Measurements from ENCODE around the gene TLX2. TPM values are rescaled to one million over a fixed set of nuclear protein-coding genes. Genes with fewer than 3 reads are reported as not detected.

TLX2 gene
- polyA plus RNA-seq, 1 donor: not detected

DNA sequence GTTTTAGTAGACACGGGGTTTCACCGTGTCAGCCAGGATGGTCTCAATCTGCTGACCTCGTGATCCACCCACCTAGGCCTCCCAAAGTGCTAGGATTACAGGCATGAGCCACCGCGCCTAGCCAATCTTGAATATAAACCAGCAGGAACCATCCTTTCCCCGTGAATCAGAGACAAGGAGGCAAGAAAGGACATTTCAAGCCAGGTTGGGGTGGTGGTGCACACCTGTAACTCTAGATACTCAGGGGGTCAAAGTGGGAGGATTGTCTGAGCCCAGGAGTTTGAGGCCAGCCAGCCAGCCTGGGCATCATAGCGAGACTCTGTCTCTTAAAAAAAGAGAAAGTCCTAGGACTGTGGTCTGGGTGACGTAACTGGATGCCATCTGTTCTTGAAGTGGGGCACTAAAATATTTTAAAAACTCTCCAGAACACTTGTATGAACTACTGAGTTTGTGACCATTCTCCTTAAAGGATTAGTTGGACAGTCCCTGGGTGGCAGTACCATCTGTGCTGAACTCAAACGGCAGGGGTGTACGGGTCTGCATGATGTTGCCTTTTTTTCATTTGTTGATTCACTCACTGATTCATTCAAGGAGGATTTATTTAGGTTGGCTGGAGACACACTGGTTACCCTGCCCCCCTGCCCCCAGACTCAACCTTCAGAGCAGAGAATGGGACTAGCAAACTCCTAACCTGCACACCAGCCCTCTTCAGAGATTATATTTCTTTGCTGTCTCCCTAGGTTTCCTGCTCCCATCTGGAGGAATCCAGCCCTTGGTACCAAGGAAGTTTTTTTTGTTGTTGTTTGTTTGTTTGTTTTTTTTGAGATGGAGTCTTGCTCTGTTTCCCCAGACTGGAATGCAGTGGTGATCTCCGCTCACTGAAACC lies 2.9 kb upstream of the TLX2 start:
- DNase-seq (ENCODE audit: low read depth): no peak

DNA sequence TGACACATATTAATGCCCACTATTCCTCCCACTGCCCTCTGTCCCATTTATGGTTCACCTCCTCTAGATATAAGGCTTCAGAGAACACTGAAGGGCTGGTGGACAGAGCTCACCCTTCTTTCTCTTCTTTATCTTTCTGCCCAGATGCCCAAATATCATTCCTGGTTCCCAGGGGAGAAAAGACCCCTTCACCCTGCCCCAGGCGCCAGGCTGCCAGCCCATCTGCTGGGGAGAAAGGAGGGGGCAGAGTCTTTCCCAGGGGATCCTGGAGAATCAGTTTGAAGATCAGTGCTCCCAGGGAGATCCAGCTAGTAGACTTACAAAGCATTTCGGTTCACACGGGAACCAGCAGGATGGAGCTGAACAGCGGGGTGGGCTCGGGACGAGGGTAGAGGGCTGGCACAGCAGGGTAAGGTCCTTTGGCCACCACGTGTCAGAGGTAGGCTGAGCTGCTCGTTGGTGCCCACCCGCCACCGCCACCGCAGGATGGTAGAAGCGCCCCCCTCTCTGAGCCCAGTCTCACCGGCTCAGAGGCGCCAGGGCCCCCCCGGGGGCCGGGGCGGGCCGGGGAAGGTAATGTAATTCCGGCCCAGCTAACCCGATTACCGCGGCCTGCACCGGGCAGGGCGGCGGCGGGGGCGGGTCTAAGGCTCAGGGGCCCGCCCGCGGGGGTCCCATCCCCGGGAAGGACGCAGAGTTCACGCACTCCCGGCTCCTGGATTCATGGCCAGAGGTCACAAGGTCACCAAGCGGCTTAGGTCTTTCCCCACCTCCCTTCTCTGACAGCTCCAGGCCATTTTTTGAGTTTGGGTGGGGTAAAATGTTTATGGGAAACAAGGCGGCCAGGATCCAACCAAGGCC lies 1.3 kb upstream of the TLX2 start:
- no peak for DNase-seq (ENCODE audit: low read depth)

DNA sequence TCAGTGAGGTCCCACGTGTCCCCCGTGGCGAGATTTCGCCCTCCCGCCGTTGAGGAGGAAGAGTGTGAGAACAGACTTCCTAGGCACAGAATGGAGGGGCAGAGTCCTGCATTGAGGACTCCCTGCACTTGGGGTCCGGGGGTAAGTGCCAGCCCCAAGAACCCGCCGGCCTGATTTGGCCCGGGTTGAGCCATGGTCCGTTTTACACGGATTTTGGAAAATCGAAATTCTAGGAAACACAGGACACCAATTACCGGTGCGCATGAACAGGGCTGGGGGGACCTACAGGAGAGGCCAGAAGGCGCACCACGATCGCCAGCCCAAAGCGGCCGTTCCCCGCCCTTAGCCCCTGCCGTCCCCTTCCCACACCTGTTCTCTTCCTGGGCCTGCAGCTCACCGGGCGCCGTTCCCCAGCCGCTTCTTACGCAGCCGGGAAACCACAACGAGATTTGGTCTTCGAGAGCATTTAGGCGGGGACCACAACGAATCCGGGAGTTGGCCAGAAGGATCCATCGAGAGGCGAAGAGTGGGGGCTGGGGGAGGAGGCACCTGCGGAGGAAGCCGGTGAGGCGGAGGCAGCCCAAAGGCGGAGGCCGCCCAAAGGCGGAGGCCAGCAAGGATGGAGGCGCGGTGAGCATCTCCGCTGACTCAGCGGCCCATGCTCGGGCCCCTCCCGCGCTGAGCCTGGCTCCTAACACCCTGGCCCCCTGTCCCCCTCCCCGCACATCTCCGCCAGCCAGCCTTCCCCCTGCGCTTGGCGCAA lies 464 bp upstream of the TLX2 start:
- DNase-seq (ENCODE audit: low read depth): no peak

DNA sequence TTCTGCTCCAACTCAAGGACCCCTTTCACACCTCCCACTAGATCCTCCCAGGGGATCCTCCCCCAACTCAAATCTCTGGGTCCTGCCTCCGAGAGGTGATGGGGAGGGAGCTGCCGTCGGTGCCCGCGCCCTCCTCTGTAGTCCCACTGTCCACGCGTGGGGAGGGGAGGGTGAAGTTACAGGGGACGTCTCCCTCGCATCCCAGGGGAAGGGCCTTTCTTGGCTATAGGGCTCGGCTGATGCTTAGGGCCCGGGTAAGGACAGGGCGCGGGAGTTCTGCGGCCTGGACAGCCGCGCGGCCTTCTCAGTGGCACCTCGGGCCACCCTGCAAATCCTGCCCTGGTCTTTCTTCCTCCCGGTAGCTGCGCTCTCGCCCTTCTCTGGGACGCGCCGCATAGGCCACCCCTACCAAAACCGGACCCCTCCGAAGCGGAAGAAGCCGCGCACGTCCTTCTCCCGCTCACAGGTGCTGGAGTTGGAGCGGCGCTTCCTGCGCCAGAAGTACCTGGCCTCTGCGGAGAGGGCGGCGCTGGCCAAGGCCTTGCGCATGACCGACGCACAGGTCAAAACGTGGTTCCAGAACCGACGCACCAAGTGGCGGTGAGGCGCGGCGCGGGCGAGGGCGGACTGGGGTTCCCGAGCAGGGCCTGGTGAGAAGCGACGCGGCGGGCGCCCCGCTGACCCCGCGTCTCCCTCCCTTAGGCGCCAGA lies 1.2 kb downstream of the TLX2 start:
- DNase-seq (ENCODE audit: low read depth): no peak

DNA sequence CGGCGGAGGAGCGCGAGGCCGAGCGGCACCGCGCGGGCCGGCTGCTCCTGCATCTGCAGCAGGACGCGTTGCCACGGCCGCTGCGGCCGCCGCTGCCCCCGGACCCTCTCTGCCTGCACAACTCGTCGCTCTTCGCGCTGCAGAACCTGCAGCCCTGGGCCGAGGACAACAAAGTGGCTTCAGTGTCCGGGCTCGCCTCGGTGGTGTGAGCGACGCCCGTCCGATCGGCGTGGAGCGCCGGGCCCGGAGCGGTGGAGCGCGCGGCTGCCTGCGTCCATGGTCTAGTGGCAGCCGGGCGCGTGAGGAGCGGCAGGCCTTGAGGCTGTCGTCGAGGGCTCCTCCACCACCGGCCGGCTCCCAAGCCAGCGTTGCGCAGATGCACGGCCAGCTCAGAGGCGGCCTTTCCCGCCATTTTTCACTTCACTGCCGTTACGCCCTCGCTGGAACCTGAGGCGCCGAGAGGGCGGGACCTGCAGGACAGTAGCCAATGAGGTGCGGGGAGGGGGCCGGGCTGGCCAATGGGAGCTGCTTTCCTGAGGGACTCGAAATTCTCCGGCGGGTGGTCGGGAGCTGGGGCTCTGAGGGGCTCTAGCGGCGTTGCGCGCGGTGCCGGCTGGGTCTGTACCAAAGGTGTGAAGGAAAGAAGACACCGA lies 1.9 kb downstream of the TLX2 start:
- no peak for DNase-seq (ENCODE audit: low read depth)

DNA sequence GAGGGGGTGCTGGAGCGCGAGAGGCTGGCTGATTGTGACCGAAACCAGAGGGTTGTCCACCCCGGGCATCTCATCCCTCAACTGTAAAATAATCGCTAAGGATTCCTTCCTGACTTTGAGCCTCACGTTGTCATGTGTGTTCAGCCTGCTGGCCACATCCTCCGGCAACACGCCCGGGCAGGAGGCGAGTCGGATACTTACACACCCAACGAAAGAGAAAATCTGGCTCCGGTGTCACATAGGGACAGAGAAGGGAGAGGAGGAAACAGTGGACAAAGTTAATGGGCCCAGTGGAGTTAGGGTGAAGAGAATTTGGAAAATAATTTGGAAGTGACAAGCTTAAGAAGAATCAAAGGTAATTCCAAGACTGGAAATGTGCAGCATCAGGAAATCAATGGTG lies 2.4 kb downstream of the TLX2 start:
- no peak for DNase-seq (ENCODE audit: low read depth)

DNA sequence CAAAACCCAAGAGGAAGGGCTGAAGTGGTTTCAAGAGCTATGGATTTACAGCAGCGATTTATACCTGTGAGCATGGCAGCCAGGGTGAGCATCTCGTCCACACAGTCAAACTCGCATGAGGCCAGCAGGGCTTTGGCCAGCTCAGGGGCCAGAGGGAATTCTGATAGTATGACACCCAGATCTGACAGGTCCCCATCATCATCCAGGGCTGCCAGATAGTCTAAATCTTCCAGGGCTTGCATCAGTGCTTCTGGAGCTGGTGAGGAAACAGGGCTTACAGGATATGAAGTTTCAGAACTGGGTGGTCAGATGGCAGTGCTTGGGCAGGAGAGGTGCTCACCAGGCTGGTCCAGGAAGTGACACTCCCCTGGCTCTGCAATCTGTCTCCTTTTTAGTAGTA lies 8.3 kb downstream of the TLX2 start:
- no peak for DNase-seq (ENCODE audit: low read depth)

DNA sequence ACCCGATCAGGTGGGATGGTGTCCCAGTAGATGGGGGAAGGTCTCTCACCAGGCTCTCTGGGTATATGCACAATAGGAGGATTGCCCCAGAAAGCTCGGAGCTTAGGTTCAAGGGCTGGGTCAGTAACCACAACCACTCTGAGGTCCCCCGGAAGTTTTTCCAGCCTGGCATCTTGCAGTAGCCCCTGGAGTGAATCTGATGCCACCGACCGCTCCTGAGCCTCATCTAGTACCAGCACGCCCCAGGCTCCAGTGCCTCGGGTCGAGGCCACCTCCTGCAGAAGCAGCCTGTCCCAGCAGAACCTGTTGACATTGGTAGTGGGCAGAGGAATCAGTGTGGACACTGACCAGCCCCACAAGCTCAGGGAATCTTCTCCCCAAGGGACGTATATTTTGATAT lies 9.8 kb downstream of the TLX2 start:
- no peak for DNase-seq (ENCODE audit: low read depth)

DNA sequence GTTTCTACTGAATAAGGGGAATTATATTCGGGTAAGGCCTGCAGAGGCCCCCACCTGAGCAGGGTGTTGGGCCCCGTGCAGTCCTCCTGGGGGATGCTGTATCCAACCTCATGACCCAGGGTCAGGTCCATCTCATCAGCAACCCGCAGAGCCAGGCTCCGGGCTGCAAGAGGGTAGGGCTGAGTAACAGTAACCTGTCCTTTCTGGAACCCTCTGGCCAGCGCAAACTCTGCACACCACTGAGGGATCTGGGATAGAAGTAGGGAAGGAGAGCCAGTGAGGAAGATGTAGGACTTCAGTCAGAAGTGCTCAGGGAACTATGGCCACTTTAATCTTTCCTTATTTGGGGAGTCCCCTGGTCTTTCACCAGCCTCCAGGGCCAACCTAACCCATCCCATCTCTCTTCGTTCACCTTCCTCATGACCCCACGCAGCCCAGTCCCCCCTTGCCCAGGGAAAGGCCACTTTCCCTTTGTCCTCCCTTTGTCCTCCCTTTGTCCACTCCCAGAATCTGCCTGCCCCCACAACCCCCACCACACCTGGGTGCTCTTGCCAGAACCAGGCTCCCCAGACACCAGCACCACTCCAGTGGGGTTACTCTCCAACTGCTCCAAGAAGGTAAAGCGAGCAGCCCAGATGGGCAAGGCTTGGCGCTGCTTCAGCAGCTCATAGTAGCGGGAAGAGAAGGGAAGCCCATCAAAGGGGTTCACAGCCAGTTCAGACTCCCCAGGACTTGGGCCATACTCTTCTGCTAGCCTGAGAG lies 10.9 kb downstream of the TLX2 start:
- no peak for DNase-seq (ENCODE audit: low read depth)

DNA sequence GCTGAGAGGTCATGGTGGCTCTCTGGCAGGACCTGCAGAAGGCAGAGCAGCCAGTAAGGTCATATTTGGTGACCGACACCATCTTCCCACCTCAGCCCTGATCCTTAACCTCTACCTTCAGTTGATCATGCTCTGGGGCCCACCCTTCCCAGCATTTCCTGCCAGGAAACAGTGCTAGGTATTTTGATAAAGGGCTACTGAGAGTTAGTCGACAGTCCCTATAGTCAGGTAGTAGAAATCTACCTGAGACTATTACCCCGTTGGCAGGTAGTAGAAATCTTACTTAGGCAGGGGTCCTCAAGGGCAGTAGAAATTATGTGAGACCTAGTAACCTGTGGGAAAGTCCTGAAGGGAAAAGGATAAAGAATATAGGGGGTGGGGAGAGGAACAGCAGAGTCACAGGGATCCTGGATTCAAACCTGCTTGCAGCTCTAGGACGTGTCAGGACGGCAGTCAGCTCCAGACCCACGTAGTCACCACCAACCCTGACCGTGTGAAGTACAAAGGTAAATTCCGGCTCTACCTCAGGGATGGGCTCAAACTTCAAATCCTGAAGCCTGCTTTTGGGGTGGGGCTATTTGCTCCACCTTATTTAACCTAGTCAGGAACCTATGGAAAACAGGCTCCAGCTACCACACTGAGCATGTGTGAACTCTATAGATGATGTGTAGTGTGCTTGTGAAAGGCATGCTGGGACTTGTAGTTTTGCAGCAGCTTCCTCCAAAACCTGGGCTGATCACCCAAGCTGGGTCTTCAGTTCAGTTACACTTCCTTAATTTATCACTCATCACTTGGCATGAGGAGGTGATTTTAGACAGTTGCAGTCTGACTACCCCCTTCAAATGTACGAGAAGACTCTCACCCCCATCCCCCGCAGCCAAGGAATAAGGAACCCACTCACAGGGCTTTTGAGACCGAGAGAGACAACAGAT lies 11.7 kb downstream of the TLX2 start, which contains the start of gene DQX1:
TSS of gene DQX1 (minus strand) at position 515 of the 932 bp plus-strand sequence. CDS start at position 13, 502 bp downstream.
- no peak for DNase-seq (ENCODE audit: low read depth)

DNA sequence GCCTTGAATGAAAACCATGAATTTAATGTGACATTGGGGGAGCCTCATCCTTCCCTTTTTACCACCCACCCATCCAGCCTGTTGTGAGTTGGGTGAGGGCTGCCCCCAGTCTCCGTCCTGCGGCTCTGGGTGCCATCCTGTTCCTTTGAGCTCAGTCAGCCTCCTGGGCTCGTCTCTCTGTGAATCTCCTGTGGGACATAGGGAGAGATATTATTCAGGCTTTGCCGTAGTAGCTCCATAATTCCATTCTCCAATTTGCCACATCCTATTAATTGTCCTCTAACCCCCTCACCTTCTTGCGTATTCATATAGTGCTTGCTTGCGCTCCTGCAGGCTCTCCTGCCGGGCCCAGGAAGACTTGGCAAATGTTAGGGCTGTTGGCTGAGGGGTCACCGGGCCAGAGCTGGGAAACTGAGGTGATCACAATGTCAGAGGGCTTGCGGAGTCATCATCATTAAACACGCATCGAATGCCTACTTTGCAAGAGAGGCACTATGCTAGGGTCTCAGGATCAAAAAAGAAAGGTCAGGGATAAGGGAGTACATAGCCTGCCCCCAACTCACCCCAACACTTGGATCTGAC lies 12.5 kb downstream of the TLX2 start:
- DNase-seq (ENCODE audit: low read depth): no peak

DNA sequence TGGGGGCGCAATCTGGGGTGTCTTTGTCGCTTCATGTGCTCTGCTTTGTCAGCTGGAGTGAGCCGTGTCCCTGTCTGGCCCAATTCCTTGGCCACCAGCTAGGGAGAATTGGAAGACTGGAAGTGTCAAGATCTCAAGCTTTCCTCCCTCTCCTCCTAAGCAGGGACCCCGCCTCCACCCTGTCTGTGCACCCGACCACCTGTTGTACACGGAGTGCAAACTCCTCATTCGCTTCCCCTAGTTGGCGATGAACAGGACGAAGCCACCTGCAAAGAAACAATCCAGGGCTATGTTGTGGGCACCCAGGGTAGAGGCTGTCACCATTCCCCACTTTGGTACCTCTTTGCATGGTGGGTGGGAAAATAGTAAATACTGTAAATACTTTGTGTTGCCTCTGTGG lies 13.5 kb downstream of the TLX2 start:
- no peak for DNase-seq (ENCODE audit: low read depth)

DNA sequence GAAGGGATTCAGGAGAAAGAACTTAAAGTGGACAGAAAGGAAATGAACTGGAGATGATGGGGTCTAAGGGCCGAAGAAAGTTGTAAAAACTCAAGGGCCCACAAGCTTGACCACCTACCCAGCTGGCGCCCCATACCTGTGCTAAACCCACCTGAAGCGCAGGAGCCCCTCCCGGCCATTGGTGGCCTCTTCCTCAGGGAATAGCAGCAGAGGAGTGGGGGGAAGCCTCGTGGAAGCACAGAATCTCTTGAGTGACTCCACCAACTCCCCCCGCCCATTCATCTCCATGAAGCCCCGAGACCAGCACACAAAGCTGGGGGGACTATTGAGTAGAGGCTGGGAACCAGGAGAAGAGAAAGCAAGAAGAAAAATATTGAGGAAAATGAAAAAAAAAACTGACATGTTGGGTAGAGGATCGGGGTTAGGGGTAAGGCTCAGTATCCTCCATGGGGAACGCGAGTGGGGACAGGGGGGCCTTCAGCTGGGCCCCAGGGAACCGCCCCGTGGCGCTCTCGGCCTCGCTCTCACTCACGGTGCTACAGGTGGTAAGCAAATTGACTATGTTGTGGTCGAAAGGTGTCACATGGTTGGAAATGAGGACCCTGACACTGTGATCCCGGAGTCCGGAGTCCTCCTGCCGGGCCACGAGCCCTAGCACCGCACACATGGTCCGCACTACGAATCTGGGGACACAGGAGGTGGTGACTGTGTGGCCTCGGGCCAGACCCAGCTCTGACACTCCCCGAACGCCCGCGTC lies 14.5 kb downstream of the TLX2 start:
- DNase-seq (ENCODE audit: low read depth): no peak

DNA sequence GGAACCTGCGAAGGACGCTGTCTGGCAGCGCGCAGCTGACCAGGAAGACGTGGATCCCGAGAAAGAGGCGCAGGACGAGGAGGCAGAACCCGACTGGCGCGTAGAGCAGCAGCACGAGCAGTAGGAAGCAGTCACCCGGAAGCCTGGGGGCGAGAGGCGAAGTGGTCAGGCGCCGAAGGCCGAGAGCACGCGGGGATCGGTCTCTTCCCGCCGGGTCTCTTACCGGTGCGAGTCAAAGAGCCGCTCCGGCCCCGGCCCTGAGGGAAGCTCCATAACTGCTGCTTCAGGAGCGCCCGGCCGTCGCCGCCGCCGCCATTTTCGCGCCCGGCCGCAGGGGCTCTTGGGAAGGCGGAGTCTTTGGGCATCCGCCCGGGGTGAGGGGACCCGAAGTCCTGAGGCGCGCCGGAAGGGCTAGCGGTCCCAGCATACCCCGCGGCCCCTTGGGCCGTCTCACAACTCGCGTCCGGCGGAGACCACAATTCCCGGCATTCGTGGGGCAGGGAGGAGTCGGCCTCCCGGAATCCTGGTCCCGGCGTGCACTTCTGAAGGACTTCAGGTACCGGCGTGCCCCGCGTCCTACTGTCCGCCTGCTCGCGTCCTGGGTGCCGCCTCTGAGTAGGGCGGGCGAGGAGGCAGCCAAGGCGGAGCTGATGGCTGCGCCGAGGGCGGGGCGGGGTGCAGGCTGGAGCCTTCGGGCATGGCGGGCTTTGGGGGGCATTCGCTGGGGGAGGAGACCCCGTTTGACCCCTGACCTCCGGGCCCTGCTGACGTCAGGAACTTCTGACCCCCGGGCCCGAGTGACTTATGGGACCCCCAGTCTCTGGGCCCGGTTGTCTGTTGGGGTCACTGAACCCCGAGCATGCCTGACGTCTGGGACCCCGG lies 15.3 kb downstream of the TLX2 start, which contains the start of the genes AUP1 and HTRA2:
TSS of gene AUP1 (minus strand) at position 350 of the 882 bp plus-strand sequence. CDS start at position 273, 77 bp downstream.
TSS of gene HTRA2 (plus strand) at position 577 of the 882 bp plus-strand sequence. CDS start at position 651, 74 bp downstream.
- DNase-seq (ENCODE audit: low read depth): peak; percentile 96

DNA sequence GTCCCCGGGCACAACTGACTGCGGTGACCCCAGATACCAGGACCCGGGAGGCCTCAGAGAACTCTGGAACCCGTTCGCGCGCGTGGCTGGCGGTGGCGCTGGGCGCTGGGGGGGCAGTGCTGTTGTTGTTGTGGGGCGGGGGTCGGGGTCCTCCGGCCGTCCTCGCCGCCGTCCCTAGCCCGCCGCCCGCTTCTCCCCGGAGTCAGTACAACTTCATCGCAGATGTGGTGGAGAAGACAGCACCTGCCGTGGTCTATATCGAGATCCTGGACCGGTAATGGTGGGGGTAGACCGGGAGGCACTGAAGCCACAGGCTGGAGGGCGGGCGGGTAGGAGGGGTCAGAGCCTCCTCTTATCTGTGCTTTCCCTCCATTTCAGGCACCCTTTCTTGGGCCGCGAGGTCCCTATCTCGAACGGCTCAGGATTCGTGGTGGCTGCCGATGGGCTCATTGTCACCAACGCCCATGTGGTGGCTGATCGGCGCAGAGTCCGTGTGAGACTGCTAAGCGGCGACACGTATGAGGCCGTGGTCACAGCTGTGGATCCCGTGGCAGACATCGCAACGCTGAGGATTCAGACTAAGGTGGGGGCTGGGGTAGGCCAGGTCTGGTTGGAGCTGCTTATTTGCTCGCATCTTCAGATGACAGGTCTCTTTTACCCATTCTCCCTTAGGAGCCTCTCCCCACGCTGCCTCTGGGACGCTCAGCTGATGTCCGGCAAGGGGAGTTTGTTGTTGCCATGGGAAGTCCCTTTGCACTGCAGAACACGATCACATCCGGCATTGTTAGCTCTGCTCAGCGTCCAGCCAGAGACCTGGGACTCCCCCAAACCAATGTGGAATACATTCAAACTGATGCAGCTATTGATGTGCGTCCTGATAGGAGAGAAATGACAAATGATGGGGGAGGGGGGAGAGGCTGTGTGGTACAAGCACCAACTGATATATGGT lies 16.3 kb downstream of the TLX2 start:
- DNase-seq (ENCODE audit: low read depth): no peak

Data from forelimb muscle (tissue), 1 donor.